Left lung (tissue), 10 donors: ENCODE results near the gene INPP4B. TPM values are rescaled to one million over a fixed set of nuclear protein-coding genes. Genes with fewer than 3 reads are reported as not detected.

Experiments used
- ATAC-seq: fragments of 200-7000 bp; cut with Tn5 transposase; one replicate; pipeline ENCODE4 v1.9.1; 2020; ENCODE audit warnings: moderate library complexity
- DNase-seq, 4 donors: peaks; one replicate each; pipeline ENCODE4 v3.0.0-alpha.2; 2013 to 2020
- H3K27ac ChIP-seq, 2 donors: fragments of 200-600 bp; sonication (generic) in 1 of 2; one replicate each; pipeline versions ENCODE4 v1.5.0 to v1.8.0; 2020 to 2021
- H3K27me3 ChIP-seq, 2 donors: fragments of 200-600 bp; sonication (generic) in 1 of 2; one replicate each; pipeline versions ENCODE4 v1.5.0 to v1.8.0; 2020 to 2021
- H3K36me3 ChIP-seq, 2 donors: fragments of 200-600 bp; sonication (generic) in 1 of 2; one replicate each; pipeline versions ENCODE4 v1.5.0 to v1.8.0; 2020 to 2021
- H3K4me1 ChIP-seq, 2 donors: fragments of 200-600 bp; one replicate each; pipeline ENCODE4 v1.8.0; 2021
- H3K4me3 ChIP-seq, 2 donors: fragments of 200-600 bp; sonication (generic) in 1 of 2; one replicate each; pipeline versions ENCODE4 v1.5.0 to v1.8.0; 2020 to 2021; ENCODE audit warnings: mild to moderate bottlenecking in 1 of 2
- H3K9me3 ChIP-seq, 2 donors: fragments of 200-600 bp; sonication (generic) in 1 of 2; one replicate each; pipeline versions ENCODE4 v1.5.0 to v1.8.0; 2020 to 2021
- intact Hi-C, 2 donors: fragments of 100-400 bp; cut with DNase I; formaldehyde crosslinking; loops; one replicate each; pipeline versions ENCODE4 v1.11.2 to v1.14.2; 2022
- polyA plus RNA-seq, 6 donors: library from polyadenylated mRNA; unstranded; fragments of 120-200 nt; gene quantifications; one replicate each; pipeline ENCODE4 v1.2.1, GENCODE V29; 2013; ENCODE audit not compliant: insufficient read length in 6 of 6
- total RNA-seq, 2 donors: library from RNA; stranded (reverse); fragmentation: NEBNext Ultra II Directional; extraction: Animal tissue kit (Norgen Biotek cat#: 25700); gene quantifications; one replicate each; pipeline ENCODE4 v1.2.1, GENCODE V29; 2021
- TF ChIP-seq, protein P1 (sequence below), 2 donors: fragments of 200-600 bp; sonication (generic) in 1 of 2; IDR thresholded peaks; one replicate each; pipeline versions ENCODE4 v1.5.0 to v1.8.0; 2021; ENCODE audit warnings: antibody characterized with exemption in 2 of 2
- donor health status: DM: no; HTN: yes; CAD: no.
- donor health status: DM: no; HTN: no; CAD: no.

Gene INPP4B
- total and polyA plus RNA-seq, 8 donors = 7.3 to 15.1 (median 11.6) TPM

DNA sequence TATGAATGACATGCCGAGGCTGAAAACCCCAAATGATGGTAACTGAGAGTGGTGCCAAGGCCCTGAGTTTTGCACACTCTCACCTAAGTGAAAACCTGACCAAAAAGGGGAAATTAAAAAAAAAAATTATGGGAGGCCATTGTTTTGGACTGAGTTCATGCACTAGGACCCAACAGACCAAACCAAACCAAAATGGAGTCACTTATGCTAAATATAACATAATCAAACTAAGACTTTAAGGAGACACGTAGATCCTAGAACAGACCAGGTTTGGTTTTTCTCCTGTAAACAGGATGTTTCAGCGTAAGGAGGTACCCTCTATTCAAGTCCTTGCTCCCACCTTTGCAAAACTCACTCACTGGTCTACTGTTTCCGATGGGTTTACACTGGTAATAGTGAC, 453.0 kb downstream of the INPP4B start:
- Histone ChIP-seq H3K4me1 (no peaks in the 10 kb centered on the region), H3K4me3 (no peak overlapping the region), H3K36me3 (no peaks in the 10 kb centered on the region), H3K27ac (no peak overlapping the region), H3K27me3 (no peaks in the 10 kb centered on the region), H3K9me3 (no peaks in the 10 kb centered on the region)
- intact Hi-C loops = no loop called here
- no peak for ATAC-seq
- DNase-seq = no peak
- TF ChIP-seq, protein P1, sequence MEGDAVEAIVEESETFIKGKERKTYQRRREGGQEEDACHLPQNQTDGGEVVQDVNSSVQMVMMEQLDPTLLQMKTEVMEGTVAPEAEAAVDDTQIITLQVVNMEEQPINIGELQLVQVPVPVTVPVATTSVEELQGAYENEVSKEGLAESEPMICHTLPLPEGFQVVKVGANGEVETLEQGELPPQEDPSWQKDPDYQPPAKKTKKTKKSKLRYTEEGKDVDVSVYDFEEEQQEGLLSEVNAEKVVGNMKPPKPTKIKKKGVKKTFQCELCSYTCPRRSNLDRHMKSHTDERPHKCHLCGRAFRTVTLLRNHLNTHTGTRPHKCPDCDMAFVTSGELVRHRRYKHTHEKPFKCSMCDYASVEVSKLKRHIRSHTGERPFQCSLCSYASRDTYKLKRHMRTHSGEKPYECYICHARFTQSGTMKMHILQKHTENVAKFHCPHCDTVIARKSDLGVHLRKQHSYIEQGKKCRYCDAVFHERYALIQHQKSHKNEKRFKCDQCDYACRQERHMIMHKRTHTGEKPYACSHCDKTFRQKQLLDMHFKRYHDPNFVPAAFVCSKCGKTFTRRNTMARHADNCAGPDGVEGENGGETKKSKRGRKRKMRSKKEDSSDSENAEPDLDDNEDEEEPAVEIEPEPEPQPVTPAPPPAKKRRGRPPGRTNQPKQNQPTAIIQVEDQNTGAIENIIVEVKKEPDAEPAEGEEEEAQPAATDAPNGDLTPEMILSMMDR (IDR thresholded peaks at IDR 0.05) = no peak

DNA sequence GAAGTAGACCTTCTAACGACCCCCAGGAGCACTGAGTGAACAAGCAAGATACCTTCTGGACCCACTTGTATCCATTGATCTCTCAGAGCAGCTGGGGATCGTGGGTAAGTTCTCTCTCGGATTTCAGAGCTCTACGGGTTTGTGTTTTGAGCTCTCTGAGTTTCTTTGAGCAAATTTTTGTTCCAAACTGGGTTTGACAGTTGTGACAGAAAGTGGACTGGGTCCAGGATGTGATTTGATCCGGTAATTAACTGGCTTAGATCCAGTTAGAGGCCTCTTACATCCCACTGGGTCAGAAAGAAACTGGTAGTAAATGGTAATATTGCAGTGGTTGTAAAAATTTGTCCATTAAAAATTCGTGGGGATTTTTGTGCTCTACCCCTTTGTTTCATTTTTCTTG, 459.2 kb downstream of the INPP4B start:
- H3K27ac ChIP-seq = no peak overlapping the region
- H3K9me3 ChIP-seq = no peaks in the 10 kb centered on the region

DNA sequence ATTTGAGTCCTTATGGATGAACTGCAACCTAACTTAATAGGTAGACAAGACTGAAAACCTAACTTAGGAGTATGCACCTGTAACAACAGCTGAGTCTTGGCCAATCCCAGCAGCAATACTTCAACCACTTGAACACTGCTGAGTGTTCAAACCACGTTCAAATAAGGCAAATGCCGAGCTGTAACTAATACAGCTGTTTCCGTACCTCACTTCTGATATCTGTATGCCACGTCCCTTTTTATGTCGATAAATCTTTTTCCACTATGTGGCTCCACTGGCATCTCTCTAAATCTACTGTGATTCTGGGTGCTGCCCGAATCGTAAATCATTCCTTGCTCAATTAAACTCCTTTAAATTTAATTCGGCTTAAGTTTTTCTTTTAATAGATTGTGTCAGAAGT, 459.7 kb downstream of the INPP4B start:
- no peak for ATAC-seq
- TF ChIP-seq, protein P1 (IDR thresholded peaks at IDR 0.05) = no peak
- H3K4me3 ChIP-seq = no peak overlapping the region

More for the DNA sequence above, 459.2 kb downstream of the INPP4B start:
- no peaks in the 10 kb centered on the region for H3K36me3 ChIP-seq
- ATAC-seq = no peak
- H3K4me3 ChIP-seq = no peak overlapping the region
- H3K27me3 ChIP-seq = no peaks in the 10 kb centered on the region
- no peak for DNase-seq
- no peaks in the 10 kb centered on the region for H3K4me1 ChIP-seq
- TF ChIP-seq, protein P1 (IDR thresholded peaks at IDR 0.05) = no peak
- intact Hi-C loops = no loop called here

DNA sequence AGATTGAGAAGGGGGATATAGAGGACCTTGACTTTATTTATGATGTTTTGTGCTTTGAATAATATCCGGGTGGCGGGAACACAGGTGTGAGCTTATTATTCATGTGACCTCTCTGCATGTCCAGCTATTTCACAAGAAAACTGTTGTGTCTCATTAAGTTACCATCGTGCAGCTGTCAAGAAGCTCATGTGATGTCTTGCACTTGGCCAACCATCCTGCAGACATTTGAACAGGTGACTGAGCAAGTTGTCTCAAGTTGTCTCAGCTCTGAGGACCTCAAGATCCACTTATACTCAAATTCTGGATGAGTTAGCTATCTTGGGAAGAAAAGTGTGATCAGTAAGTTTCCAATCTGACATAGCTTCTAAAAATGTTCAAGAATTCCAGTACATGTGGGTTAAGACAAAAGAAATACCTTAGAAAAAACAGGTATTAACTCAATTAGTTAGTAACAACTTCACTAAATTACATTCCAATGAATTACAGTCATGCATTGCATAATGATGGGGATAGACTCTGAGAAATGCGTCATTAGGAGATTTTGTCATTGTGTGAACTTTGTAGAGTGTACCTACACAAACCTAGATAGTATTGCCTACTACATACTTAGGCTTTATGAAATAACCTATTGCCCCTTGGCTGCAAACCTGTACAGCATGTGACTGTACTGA, 462.2 kb downstream of the INPP4B start:
- Histone ChIP-seq H3K9me3 (no peaks in the 10 kb centered on the region), H3K4me1 (no peaks in the 10 kb centered on the region), H3K4me3 (no peak overlapping the region), H3K36me3 (no peaks in the 10 kb centered on the region), H3K27ac (no peak overlapping the region), H3K27me3 (no peaks in the 10 kb centered on the region)
- ATAC-seq (no peak), DNase-seq (no peak)
- intact Hi-C loops = no loop called here
- TF ChIP-seq, protein P1 (IDR thresholded peaks at IDR 0.05) = no peak

More for the DNA sequence above, 459.7 kb downstream of the INPP4B start:
- Histone ChIP-seq H3K27ac (no peak overlapping the region), H3K36me3 (no peaks in the 10 kb centered on the region), H3K4me1 (no peaks in the 10 kb centered on the region), H3K27me3 (no peaks in the 10 kb centered on the region), H3K9me3 (no peaks in the 10 kb centered on the region)
- intact Hi-C loops = no loop called here
- no peak for DNase-seq

DNA sequence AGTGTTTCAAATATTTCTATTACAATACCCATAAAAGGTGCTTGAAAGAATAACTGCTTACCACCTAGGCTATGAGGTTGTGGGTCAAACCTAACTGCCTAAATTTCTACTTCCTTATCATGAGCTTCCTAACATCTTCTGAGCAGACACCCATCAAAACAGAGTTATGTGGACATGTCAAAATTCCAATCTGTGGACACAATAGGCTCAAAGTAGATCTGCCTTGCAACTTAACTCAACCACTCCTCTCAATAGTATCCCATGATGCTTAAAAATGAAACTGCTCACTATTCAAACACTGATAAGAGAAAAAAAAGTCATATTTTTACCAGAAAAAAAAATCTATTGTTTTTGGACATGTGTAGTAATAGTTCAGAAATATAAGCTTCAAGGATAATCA, 462.7 kb downstream of the INPP4B start:
- no peak overlapping the region for H3K4me3 ChIP-seq
- no peaks in the 10 kb centered on the region for H3K4me1 ChIP-seq
- no peak overlapping the region for H3K27ac ChIP-seq
- TF ChIP-seq, protein P1 (IDR thresholded peaks at IDR 0.05) = no peak
- H3K36me3 ChIP-seq = no peaks in the 10 kb centered on the region
- no peaks in the 10 kb centered on the region for H3K27me3 ChIP-seq
- ATAC-seq = no peak
- no peaks in the 10 kb centered on the region for H3K9me3 ChIP-seq
- no peak for DNase-seq
- intact Hi-C loops = no loop called here
